HEK293T (cell line): ENCODE results near the gene KCNJ13.

ENCODE experiments used
- CTCF ChIA-PET: fragments of 350-600 bp; formaldehyde crosslinking; extraction: SDS; loops from one replicate; lab custom pipeline; 2021; ENCODE audit warnings: antibody characterized with exemption, inconsistent platforms; lab: Yijun Ruan, JAX
- POLR2A ChIA-PET: fragments of 350-600 bp; formaldehyde crosslinking; extraction: SDS; loops from one replicate; lab custom pipeline; 2020; ENCODE audit warnings: antibody characterized with exemption, inconsistent platforms; lab: Yijun Ruan, JAX
- DNase-seq: peaks from one replicate; pipeline ENCODE4 v3.0.0; 2012; ENCODE audit warnings: mixed read lengths; ENCODE audit errors: extremely low spot score
- ARNT ChIP-seq: fragments of 450-650 bp; IDR thresholded peaks from 2 replicates; pipeline ENCODE4 v1.6.1; 2017; ENCODE audit warnings: mild to moderate bottlenecking
- BHLHE40 ChIP-seq: fragments of 450-650 bp; IDR thresholded peaks from 2 replicates; pipeline ENCODE4 v1.6.1; 2016; ENCODE audit warnings: mild to moderate bottlenecking, moderate library complexity, borderline replicate concordance
- CTBP1 ChIP-seq: fragments of 450-650 bp; IDR thresholded peaks from 2 replicates; pipeline ENCODE4 v1.6.1; 2016; ENCODE audit warnings: borderline replicate concordance
- ELF4 ChIP-seq: fragments of 450-650 bp; IDR thresholded peaks from 2 replicates; pipeline ENCODE4 v1.6.1; 2017; ENCODE audit warnings: antibody characterized with exemption
- FOXA1 ChIP-seq: fragments of 450-650 bp; IDR thresholded peaks from 2 replicates; pipeline ENCODE4 v1.6.1; 2016; ENCODE audit warnings: mild to moderate bottlenecking
- FOXK2 ChIP-seq: fragments of 450-650 bp; IDR thresholded peaks from 2 replicates; pipeline ENCODE4 v1.6.1; 2016; ENCODE audit warnings: mild to moderate bottlenecking
- FOXM1 ChIP-seq: fragments of 450-650 bp; IDR thresholded peaks from 2 replicates; pipeline ENCODE4 v1.6.1; 2017; ENCODE audit warnings: mild to moderate bottlenecking, borderline replicate concordance
- HDGF ChIP-seq: fragments of 450-650 bp; IDR thresholded peaks from 2 replicates; pipeline ENCODE4 v1.6.1; 2017; ENCODE audit warnings: antibody characterized with exemption, borderline replicate concordance
- L3MBTL2 ChIP-seq: fragments of 450-650 bp; conservative IDR thresholded peaks from 2 replicates; pipeline ENCODE4 v1.6.1; 2016; ENCODE audit warnings: mild to moderate bottlenecking
- LEF1 ChIP-seq: fragments of 450-650 bp; IDR thresholded peaks from 2 replicates; pipeline ENCODE4 v1.6.1; 2017; ENCODE audit warnings: mild to moderate bottlenecking, borderline replicate concordance
- NFRKB ChIP-seq: fragments of 450-650 bp; IDR thresholded peaks from 2 replicates; pipeline ENCODE4 v1.6.1; 2016; ENCODE audit warnings: mild to moderate bottlenecking, moderate library complexity
- PKNOX1 ChIP-seq: fragments of 450-650 bp; IDR thresholded peaks from 2 replicates; pipeline ENCODE4 v1.6.1; 2016
- SP1 ChIP-seq: fragments of 450-650 bp; IDR thresholded peaks from 2 replicates; pipeline ENCODE4 v1.6.1; 2017
- SUZ12 ChIP-seq: fragments of 450-650 bp; IDR thresholded peaks from 2 replicates; pipeline ENCODE4 v1.6.1; 2016; ENCODE audit warnings: mild to moderate bottlenecking
- TARDBP ChIP-seq: fragments of 450-650 bp; IDR thresholded peaks from 2 replicates; pipeline ENCODE4 v1.6.1; 2016
- ZNF384 ChIP-seq: fragments of 450-650 bp; IDR thresholded peaks from 2 replicates; pipeline ENCODE4 v1.6.1; 2016

Gene KCNJ13

GRCh38 chr2:232750135-232750671, 26.2 kb downstream of the KCNJ13 start:
- POLR2A ChIA-PET = no interaction called here
- no peak for DNase-seq
- TF ChIP-seq L3MBTL2 (no peak), NFRKB (no peak), FOXM1 (no peak), ZNF384 (no peak)
- CTCF ChIA-PET = no interaction called here

GRCh38 chr2:232749331-232749730, 27.0 kb downstream of the KCNJ13 start:
- no peak for TF ChIP-seq CTBP1
- TF ChIP-seq FOXK2 = no peak
- TF ChIP-seq SP1 = no peak
- no peak for TF ChIP-seq ELF4
- TF ChIP-seq FOXA1 = no peak
- TF ChIP-seq BHLHE40 = no peak
- no peak for TF ChIP-seq FOXM1
- no peak for TF ChIP-seq ARNT
- TF ChIP-seq PKNOX1 = no peak
- TF ChIP-seq SUZ12 = no peak
- TF ChIP-seq L3MBTL2 = no peak
- TF ChIP-seq LEF1 = no peak
- TF ChIP-seq ZNF384 = no peak
- TF ChIP-seq HDGF = no peak
- no peak for TF ChIP-seq TARDBP
- TF ChIP-seq NFRKB = no peak
- POLR2A ChIA-PET = no interaction called here
- CTCF ChIA-PET = no interaction called here
- DNase-seq = no peak

GRCh38 chr2:232748038-232748437, 28.3 kb downstream of the KCNJ13 start:
- DNase-seq = no peak
- POLR2A ChIA-PET = no interaction called here
- CTCF ChIA-PET = no interaction called here
- no peak for TF ChIP-seq LEF1
- no peak for TF ChIP-seq ELF4
- no peak for TF ChIP-seq FOXA1
- TF ChIP-seq L3MBTL2 = no peak

GRCh38 chr2:232744963-232745362, 31.4 kb downstream of the KCNJ13 start:
- TF ChIP-seq ZNF384 = no peak
- no peak for TF ChIP-seq PKNOX1
- TF ChIP-seq SUZ12 = no peak
- TF ChIP-seq LEF1 = no peak
- no peak for TF ChIP-seq L3MBTL2
- TF ChIP-seq NFRKB = no peak
- no peak for TF ChIP-seq FOXM1
- no peak for TF ChIP-seq ELF4
- TF ChIP-seq SP1 = no peak
- no peak for TF ChIP-seq CTBP1
- no peak for TF ChIP-seq FOXA1
- ChIA-PET CTCF (no interaction called here), POLR2A (no interaction called here)
- DNase-seq = no peak

- no peak for DNase-seq
- POLR2A ChIA-PET = no interaction called here
- no peak for TF ChIP-seq NFRKB
- TF ChIP-seq SP1 = no peak
- no peak for TF ChIP-seq SUZ12
- TF ChIP-seq TARDBP = no peak
- TF ChIP-seq ELF4 = no peak
- TF ChIP-seq ZNF384 = no peak
- TF ChIP-seq FOXK2 = no peak
- TF ChIP-seq PKNOX1 = no peak
- TF ChIP-seq L3MBTL2 = no peak
- no peak for TF ChIP-seq BHLHE40
- TF ChIP-seq CTBP1 = no peak
- no peak for TF ChIP-seq FOXA1
- TF ChIP-seq ARNT = no peak
- no peak for TF ChIP-seq HDGF
- no peak for TF ChIP-seq FOXM1
- no peak for TF ChIP-seq LEF1
- CTCF ChIA-PET = no interaction called here
These were observed 34.4 kb downstream of the KCNJ13 start for GRCh38 chr2:232741972-232742371.

- POLR2A ChIA-PET = interaction anchor here (0.9 kb wide), 1 partner anchor 10 kb away, joined by 3 read pairs; no protein-coding TSS in a partner anchor
- CTCF ChIA-PET = no interaction called here
- TF ChIP-seq FOXA1 (no peak), HDGF (no peak)
- no peak for DNase-seq
These were observed 35.1 kb downstream of the KCNJ13 start for GRCh38 chr2:232741294-232741693.

- ChIA-PET POLR2A (no interaction called here), CTCF (no interaction called here)
- TF ChIP-seq FOXA1 (no peak), LEF1 (no peak), TARDBP (no peak), CTBP1 (no peak), HDGF (no peak), BHLHE40 (no peak), FOXK2 (no peak), SUZ12 (no peak), ARNT (no peak), FOXM1 (no peak), ZNF384 (no peak), PKNOX1 (no peak), SP1 (no peak), ELF4 (no peak), L3MBTL2 (no peak), NFRKB (no peak)
- DNase-seq = no peak
These were observed 44.9 kb downstream of the KCNJ13 start for GRCh38 chr2:232731470-232731869.
